ENCODE results near the gene ZFP57. TPM values are rescaled to one million over a fixed set of nuclear protein-coding genes. Genes with fewer than 3 reads are reported as not detected.

The ZFP57 gene
- total RNA-seq, 1 donor from 2014 or later = not detected

DNA sequence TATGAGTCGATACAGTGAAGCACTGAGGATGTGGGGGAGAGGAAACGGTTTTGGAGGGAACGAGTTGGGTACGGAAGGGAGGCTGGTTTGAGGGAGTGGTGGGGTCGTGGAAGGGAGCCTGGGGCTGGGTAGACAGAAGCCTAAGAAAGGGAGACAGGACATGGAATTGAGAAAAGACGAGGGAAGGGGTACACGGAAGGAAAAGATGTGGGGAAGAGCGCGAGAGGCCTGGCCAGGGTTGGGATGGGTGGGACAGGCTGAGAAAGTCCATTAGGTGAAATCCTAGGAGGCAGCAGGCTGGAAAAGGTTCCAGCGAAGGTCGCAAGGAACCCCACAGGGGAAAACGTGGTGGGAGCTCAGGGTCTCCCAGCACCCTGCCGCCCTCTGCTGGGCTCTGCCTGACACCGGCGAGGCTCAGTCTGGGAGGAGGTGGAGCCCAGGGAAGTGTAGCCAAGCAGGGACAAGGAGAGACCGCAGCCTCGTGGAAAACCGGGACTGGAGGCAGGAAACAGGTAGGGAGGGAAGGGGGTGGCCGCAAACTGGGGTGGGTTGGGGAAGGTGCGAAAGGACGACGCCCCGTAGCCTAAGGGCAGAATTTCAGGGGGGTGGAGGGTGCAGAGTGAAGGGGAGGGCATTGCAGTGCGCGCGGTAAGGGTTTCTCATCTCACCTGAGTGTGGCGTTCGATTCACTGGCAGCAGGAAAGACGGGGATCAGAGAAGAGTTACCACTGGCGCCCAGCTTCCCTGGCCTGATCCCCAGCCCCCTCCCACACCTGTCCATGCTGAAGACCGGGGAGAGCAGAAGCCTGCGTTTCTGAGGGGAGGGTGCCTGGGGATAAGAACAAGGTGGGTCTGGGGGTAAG is 52.3 kb downstream of the ZFP57 start:
- DNase-seq (ENCODE audit: low spot score in 2 of 2) (peak; percentile 77 to 79), FAIRE-seq (no peak)

DNA sequence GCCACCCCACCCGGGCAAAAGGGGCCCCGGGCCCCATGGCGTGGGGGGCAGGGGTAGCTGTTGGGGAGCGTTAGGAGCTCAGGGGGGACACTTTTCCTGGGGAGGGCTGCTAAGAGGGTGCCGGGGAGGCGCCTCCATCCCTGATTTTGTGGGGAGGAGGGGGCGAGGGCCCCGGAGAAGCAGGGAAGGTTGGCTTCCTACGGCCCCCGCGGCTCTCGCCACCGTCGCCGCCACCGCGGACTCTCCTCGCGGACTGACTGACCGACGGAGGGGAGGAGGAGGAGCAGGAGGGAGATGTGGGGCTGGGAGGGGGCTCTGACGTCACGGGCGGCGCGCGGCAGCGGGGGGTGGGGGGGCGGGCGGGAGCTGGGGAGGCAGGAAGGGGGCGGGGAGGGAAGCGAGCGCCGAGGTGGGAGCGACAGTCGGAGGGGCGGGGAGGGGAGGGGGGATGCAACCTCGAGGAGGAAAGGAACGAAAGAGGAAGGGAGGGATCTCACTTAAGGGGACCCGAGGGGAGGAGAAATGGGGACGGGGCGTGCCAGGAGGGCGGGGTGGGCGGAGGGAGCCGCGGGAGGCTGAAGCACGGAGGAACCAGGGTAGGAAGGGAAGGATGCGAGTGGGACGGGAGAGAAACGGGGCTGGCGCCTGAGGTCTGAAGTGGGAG is 53.1 kb downstream of the ZFP57 start:
- DNase-seq (ENCODE audit: low spot score in 2 of 2) = peak; percentile 85 to 87
- no peak for FAIRE-seq

DNA sequence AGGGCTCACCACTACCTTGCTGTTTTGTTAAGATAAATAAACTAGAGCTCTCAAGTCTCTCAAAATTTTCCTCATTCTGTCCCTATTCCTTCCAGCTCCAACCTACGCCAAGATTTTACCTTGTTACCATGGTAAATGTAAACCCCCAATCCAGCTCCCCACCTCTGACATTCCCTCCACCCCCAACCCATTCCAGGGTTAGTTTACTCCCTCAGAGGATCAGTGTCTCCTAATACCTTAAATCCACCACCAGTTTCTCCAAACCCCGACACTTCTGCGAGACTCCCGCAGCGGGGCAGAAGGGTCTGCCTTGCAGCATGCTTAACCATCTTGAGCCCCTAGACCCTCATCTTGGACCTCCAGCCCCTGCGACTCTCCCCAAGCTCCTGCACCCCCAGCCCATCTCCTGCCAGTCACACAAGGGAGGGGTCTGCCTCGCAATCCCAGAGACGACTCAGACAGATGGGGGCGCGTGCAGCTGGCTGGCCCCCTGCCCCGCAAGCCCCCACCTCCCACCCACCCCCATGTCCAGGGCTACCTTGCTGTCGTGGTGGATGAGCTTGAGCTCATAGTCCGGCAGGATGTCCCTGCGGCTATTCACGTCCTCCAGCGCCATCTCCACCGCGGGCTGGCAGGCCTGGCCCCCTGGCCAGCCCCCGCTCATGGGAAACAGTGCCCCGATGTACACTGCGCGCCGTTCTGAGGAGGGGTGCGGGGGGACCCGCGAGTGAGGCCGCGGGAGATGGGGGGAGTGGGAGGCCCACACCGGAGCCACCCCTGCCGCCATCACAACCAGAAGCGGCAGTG is 53.8 kb downstream of the ZFP57 start:
- DNase-seq (ENCODE audit: low spot score in 2 of 2) (no peak), FAIRE-seq (no peak)

DNA sequence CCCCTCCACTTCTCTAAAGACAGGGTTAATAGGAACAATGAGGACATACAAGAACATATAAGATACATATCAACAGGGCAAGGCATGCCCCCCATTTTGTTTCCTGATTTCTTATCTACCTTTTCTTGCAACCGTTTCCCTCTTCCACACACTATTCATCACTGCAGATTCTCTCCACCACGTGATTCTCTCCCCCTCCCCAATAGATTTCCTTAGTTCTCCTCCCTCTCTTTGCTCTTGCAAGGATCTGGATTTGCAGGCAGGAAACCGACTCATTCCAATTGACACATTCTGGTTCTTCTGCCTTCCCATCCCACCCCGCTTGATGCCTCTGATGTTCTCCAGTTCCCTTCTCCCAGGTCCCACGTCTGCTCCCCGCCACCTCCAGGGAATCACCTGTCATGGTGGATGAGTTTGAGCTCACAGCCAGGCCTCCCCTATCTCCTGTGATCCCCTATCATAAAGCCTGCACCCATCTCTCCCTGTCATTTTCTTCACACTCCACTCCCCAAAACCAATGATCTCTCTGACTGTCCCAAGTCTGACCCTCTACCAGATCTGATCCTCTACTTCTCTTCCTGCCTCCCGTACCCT is 55.5 kb downstream of the ZFP57 start:
- DNase-seq (ENCODE audit: low spot score in 2 of 2) (no peak), FAIRE-seq (no peak)

DNA sequence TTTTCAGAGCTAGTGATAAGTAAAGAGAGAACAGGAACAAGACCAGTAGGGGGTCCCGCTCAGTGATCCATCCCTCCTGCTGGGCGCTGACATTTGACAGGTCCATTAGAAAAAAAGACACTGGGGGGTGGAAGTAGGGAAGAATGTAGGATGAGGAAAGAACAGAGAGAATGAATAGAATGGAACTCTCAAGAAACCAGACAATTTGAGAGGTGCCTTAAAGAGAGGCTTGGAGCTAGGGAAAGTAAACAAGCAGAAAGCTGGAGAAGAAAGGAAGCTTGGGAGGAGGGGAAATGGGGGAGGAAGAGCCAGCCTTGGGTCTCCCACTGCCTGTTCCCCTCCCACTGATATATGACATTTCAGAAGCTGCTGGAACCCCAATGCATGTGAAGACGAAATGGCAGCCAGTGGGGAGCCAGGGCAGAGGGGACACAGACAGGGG is 56.4 kb downstream of the ZFP57 start:
- DNase-seq (ENCODE audit: low spot score in 2 of 2) (no peak), FAIRE-seq (no peak)

Small RNAs within 50 kb of the gene (small RNA-seq; reads per million reads assigned to genes)
- gene SUMO2P1 = 0.13 reads per million

Other genes starting within 250 kb of the ZFP57 start
- not detected for gene OR10C1, start 241.8 kb downstream of the ZFP57 start, total RNA-seq
- gene OR11A1, start 224.1 kb downstream of the ZFP57 start, total RNA-seq = not detected
- gene OR2H1, start 224.0 kb downstream of the ZFP57 start, total RNA-seq = under 0.01 TPM
- gene MAS1L, start 193.2 kb downstream of the ZFP57 start, total RNA-seq = not detected
- not detected for gene UBD, start 121.4 kb downstream of the ZFP57 start, total RNA-seq
- gene OR2H2, start 96.0 kb downstream of the ZFP57 start, total RNA-seq = not detected
- gene GABBR1, start 48.0 kb downstream of the ZFP57 start, total RNA-seq = 72.2 TPM
- gene MOG, start 24.1 kb downstream of the ZFP57 start, total RNA-seq = under 0.01 TPM
- gene HLA-F, start 42.3 kb upstream of the ZFP57 start, total RNA-seq = 0.82 TPM
- gene HLA-G, start 146.7 kb upstream of the ZFP57 start, total RNA-seq = not detected

Measured in frontal cortex (tissue), 4 donors.